Hematopoietic multipotent progenitor cell (in vitro differentiated cells): ENCODE data around the gene ANO1. TPM values are rescaled to one million over a fixed set of nuclear protein-coding genes. Genes with fewer than 3 reads are reported as not detected.

ENCODE experiments used
- DNase-seq, 3 donors: peaks; one replicate each; pipeline ENCODE4 v3.0.0-alpha.2; 2011 to 2015; ENCODE audit warnings: low read depth in 2 of 3, low spot score in 2 of 3
- total RNA-seq: library from RNA; depleted of rRNA; stranded (reverse); fragments of >200 nt; gene quantifications from one replicate; pipeline ENCODE4 v1.2.3, GENCODE V29; 2012

The ANO1 gene
- total RNA-seq, 1 donor = not detected

DNA sequence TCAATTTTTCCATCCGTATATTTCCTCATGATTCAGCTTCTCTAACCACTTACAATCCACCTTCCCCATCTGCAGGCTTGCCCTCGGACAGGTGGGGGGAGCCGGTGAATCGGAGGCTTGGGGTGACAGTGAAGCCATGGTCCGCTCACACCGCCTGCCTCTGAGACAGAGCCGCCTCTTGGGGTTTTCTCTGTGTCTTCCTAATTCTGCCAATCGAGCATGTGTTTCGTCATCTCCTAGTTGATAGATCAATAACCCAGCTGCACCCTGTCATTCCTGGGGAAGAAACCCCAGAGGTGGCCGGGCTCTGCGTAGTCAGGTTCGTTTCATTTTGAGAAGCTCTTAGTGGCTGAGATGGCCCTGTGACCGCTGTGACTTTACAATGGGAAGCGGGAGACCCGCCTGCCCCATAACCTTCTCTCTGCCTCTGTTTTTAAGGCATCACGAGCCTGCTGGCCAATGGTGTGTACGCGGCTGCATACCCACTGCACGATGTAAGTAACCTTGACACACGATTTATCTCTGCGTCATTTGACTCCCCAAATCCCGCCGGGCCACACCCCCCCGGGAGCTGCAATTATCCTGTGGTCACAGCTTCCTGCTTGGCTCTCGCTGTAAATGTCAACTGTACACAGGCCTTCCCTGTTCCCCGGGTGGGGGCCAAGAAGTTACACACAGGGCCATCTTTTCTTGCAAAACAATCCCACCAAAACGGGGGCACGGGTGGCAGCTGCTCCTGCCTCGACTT, 33.3 kb downstream of the ANO1 start:
- peak in 2 of 3 donors; percentile 29 to 36 for DNase-seq

DNA sequence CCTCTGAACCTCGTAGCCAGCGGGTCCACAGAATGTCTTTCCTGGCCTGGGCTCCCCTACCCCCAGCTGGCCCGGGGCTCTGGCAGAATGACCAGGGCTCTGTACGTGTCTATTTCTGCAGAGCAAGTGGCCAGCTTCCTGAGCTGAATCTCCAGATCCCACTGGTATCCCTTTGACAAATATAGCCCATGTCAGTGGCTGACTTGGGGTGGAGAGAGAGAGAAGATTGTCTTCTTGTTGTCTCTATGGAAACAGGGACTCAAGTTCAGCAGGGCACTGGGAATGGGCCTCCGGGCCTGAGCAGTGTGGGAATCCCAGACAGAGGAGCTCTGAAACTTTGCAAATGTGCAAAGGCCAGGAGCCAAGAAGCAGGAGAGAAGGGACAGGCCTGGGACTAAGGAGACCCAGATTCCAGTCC, 33.9 kb downstream of the ANO1 start:
- no peak for DNase-seq

DNA sequence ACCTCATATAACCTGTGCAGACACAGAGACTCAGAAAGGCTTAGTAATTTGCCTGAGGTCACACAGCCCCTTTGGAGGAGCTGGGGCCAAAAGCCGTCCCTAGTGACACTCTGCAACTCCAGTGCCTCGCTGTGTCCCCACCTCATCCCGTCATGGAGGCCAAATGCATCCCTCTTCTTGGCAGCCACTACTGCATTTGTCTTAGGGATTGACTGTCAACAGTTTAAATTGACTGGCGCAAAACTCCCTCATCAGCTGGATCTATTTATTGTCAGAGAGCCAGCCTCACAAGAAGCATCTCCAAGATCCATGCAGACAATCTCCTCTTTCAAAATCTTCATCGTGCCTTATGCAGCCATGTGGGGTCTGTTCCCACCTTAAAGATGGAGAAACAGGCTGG, 35.7 kb downstream of the ANO1 start:
- DNase-seq = no peak

DNA sequence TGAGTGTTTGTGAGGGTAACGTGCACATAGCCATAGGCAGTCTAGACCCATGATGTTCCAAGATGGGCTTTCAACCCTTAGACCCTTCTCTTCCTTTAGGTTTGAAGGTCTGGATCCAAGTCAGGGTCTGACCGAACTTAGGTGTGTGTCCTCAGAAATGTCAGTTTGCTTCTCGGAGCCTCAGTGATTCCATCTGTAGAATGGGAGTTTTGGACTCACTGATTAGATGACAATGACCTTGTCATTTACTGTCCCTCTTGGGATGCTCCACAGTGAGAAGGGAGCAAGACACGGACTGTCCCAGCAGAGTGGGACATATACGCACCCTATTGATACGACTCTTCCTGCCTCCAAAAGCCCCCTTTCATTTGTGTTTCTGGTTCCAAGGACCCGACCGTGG, 37.7 kb downstream of the ANO1 start:
- DNase-seq = no peak

DNA sequence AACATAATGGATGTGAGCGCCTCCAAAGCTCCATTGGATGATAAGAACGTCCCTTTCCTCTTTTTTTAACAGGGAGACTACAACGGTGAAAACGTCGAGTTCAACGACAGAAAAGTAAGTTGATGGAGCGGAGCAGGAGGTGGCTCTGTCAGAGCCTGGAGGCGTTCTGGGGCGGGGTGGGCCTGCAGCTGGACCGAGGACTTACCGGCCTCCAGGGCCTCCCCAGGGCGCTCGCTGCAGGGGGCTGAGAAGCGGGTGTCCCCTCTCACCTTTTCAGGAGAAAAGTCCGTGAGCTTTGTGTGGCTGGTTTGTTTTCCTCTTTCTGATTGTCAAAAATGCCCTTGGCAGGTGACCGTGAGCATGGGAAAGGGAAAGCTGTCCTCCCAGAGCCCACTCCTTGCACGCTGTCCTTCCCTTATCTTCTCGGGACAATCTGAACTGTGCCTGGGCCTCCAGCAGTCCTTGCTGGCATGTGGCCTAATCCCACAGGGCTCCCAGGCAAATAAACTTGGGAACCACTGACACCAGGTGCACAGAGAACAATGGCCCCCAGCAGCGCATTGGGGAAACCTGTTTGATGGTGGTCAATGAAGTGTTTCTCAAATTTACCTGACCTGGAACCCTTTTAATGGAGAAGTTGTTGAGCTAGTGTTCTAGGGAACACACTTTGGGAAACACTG, 38.4 kb downstream of the ANO1 start:
- no peak for DNase-seq

DNA sequence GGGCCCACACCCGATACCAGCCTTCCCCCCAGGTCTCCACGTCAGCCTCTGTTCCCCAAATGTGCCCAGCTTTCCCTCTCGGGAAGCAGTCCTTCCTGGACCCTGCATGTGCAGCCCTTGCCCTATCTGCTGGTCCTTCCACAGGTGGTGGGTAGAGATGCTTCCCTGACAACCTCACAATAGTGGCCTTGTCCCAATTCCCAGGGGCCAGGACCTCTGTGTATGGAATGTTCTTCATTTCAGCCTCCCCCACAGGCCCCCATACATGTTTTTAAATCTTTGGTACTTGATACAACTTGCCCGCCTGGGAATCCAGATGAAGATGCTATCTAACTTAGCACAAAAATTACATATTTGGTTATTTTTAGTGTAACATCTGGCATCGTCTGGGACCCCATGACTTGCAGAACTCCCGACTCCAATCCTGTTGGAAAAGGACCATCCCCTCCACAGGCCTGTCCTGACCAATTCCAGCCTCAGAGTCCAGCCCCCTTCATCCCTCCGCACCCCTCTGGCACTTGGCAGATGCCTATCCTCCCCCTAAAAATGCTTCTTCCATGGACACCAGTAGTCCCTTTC, 39.5 kb downstream of the ANO1 start:
- DNase-seq = no peak

DNA sequence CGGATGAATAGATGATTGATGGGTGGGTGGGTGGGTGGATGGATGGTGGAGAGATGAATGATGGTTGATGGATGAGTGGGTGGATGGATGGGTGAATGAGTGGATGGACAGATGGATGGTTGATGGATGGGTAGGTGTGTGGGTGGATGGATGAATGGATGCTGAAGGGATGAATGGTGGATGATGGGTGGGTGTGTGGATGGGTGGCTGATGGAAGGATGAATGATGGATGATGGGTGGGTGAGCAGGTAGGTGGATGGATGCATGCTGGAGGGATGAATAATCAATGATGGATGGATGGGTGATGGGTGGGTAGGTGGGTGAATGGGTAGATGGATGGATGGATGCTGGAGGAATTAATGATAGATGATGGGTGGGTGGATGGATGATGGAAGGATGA, 40.5 kb downstream of the ANO1 start:
- DNase-seq = no peak

DNA sequence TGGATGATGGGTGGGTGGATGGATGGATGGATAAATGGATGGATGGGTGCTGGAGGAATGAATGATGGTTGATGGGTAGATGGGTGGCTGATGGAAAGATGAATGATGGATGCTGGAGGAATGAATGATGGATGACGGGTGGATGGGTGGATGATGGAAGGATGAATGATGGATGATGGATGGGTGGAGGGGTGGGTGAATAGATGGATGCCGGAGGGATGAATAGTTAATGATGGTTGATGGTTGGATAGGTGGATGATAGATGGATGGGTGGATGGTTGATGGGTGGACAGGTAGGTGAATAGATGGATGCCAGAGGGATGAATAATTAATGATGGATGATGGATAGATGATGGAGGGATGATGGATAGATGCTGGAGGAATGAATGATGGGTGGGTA, 41.4 kb downstream of the ANO1 start:
- no peak for DNase-seq

DNA sequence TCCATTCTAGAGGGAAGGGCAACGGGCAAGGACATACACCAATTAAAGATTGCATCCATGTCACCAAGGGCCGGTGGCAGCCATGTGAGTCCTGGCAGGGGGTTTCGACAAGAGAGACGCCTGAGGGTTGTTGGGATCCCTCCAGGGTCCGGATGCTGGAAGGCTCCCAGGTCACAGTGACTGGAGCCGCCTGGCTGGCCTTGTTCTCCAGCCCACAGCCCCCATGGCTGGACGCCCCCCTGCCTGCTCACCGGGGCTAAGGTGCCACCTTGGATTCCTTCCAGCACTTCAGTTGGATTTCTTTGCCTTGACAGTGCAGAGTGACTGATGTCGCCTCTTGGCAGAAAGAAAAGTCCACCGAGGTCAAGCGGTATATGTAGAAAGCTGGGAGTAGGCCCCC, 42.6 kb downstream of the ANO1 start:
- DNase-seq = no peak

DNA sequence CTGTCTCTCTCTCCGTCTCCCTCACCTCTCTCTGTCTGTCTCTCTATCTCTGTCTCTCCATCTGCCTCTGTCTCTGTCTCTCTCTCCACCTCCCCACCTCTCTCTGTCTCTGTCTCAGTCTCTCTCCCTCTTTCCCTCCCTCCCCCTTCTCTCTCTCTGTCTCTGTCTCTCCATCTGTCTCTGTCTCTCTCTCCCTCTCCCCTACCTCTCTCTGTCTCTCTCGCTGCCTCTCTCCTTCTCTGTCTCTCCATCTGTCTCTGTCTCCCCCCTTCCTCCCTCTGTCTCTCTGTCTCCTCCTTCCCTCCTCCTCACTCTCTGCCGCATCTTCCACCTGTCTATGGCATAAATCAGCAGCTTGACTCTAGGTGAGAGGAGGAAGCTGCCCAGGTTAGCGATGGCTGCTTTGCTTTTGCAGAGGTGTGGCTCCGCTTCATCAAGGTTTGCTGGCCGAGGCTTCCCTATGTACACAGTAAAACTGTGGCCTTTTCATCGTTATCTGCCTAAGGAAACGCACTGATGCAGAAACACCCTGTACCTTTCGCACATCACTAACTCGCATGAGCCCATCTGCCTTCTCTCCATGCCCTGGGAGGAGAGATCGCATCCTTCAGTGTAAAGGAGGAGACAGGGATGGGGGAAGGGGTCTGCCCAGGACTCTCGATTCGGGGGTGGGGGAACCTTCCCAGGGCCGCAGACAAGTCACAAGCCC, 44.5 kb downstream of the ANO1 start:
- DNase-seq = no peak

DNA sequence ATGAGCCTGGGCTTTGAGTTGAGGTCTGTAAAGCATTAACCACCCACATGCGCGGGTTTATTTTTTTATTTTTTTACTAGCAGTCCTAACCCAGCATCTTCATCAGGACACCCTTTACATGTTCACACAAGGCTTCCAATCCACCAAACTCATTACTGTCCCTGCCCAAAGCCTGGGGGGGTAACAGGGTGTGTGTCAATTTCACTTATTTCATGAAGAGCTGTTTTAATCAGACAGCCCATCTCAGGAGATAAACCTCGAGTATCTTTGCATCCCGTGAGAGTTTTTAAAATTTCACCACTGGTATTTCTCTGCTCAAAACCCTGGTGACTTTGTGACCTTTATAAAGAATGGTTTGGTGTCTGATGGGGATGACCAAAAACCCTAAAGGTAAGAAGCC, 45.6 kb downstream of the ANO1 start:
- no peak for DNase-seq

DNA sequence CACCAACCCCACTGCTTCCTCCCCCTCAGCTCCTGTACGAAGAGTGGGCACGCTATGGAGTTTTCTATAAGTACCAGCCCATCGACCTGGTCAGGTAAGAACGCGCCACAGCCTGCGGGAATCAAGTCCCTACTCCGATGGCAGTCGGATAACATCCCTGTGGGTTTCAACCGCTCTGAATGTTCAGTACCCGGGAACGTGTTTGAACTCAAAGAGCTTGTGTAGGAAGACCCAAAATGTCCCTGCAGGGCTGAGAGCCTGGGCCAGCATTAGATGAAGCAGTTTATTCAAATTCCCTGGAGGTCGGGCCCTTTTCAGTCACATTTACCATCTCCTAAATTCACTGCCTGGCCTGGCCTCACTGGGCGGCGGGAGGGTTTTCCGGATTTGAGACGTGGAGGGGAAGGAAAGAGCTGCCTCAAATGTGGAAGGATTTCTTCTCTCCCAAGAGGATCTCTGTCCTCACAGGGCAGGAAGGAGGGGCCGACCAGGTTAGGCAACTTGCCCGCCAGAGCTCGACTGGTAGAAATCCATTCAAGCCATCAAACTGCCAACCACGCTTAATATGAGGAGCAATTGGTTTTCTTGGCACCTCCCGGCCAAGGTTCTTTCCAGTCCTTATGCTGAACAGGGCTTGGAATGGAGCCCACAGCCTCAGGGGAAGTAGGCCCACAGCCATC, 46.3 kb downstream of the ANO1 start:
- DNase-seq = no peak

DNA sequence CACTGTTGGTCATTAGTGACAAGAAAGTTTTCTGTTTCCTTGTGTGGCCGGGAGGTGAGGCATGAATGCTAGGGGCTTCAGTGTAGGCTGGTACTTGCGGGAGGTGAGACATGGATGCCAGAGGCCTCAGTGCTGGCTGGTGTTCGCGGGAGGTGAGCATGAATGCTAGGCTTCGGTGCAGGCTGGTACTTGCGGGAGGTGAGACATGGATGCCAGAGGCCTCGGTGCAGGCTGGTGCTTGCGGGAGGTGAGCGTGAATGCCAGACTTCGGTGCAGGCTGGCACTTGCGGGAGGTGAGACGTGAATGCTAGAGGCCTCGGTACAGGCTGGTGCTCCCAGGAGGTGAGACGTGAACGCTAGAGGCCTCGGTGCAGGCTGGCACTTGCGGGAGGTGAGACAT, 48.4 kb downstream of the ANO1 start:
- no peak for DNase-seq

DNA sequence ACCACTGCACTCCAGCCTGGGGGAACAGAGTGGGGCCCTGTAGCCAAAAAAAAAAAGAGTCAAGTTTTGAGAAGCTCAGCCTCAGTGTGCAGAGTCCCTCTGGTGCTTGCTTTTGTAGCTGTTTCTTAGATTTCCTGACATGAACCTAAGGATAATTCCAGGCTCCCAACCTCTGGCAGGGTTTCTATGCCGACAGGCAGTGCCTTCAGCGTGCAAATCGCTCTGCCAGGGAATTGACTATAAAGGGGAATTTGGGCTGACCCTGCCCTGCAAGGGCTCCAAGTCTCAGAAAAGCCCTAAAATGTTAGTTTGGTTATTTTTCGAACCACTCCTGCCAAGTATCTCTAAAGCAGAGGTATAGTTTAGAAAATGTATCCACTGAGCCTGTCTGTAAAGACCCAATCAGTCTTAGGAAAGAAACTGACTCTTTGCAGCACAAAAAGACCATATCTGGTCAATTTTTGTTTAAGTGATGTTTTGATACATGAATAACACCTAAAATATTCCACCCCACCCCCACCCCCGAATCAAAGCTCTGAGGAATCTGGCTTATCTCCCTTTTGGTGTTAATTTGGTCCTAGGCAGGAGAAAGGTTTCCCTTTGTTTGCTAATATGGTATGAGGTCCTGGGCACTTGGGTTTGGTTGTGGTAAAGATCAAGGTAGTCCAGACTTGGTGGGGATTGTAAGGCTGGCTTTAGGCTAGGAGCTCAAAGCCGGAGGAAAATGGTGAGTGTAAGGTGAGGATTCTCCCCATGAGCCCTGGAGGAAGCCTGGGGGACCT, 49.7 kb downstream of the ANO1 start:
- DNase-seq = no peak

DNA sequence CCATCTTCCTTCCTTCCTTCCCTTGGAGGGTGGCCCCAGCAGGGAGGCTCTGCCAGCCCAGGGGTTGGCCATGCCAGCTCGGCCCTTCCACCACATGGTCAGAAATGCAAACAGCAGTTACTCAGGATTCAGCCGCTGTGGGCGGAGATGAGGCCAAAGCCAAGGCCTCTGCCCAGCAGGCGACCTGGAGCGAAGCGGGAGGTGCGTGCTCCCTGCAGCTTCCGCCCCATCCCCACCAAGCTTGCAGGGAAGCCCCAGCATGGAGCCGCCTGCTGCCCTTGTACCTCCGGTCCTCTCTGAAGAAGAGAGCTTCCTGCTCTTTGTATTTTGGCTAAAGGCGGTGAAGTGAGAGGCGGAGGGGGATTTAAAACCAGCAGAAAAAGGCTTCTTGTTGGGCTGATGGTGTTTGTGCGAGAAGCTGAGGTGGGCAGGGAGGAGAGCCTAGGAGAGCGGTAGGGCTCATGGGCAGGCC, 50.4 kb downstream of the ANO1 start:
- DNase-seq = no peak

DNA sequence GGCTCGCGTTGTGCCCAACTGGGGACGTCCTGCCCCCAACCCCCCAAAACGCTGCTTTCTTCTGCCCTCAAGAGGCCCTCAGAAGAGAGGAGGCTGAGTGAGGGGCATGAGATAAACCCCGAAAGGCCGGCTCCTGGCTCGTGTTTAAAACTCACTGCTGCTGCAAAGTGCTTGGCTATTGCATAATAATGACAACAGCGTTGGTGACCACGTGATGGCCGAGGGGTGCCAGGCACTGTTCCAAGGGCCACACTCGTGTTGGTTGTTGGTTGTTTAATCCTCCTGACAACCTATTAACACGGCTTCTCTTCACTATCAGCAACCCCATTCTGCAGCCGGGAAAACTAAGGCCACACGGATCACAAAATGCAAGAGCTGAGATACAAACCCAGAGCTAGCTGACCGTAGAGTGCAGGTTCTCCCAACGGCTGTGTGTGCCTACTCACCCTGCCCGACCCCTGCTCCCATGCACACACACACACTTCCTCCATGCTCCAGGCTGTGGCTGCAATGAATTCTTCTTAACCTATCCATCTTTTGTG, 51.0 kb downstream of the ANO1 start:
- DNase-seq = no peak

DNA sequence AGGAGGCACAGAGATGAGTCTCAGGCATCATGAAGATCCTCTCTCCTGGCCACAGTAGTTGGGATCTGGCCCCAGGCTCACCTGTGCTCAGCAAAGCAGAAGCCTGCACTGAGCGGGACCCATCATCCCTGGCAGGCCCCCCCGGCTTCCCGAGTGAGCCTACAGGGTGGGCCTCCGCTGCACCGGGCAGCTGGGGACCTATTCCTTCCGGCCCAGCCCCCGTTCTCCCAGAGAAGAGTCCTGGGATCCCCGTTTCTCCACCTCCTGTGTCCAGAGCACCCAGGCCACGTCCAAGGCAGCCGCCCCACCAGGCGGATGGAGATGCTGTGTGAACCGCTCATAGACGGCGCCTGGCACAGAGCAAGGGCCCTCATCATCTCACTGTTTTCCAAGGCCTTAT, 52.5 kb downstream of the ANO1 start:
- DNase-seq = no peak

DNA sequence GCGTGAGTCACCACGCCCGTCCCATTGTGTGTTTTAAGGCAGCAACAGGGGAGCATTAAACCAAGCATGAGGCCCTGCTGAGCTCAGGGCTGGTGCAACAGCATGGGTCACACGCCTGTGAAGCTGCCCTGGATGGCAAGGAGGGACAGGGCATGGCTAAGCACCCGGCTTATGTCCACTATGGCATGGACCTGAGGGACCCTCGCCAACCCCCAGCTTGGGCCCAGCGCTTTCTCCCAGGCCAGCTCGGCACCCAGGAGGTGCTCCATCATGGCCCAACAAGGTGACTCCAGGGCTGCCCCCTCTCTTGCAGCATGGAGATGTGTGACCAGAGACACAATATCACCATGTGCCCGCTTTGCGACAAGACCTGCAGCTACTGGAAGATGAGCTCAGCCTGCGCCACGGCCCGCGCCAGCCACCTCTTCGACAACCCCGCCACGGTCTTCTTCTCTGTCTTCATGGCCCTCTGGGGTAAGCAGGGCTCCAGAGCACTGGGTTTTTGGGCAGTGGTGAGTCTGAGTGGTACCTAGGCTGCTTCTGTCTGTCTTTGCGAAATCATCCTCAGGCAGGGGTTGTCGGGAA, 53.6 kb downstream of the ANO1 start:
- DNase-seq = no peak

DNA sequence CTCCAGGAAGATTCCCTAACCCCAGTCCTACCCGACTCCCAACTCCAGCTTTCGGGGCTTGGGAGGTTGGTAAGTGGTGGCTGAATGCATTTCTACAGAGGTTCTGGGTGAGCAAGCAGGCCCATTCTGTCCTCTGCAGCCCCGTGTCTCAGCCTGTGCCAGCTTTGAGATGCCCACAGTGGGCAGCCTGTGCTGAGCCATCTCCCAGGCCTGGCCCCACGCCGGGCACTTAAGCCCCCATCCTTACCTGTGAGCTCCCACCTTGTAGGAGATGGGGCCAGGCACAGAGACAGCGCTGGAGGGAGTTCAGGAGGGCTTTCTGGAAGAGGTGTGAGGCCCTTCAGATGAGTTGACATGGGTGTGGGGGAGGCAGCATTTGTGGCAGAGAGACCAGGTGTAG, 54.5 kb downstream of the ANO1 start:
- no peak for DNase-seq
